ENCODE measurements around the gene IFI30.

- no peak for TF ChIP-seq CTCF (conservative IDR thresholded peaks at IDR 0.05; ENCODE audit: low read depth, low read length)
- TF ChIP-seq EZH2 (IDR thresholded peaks at IDR 0.05; ENCODE audit: borderline replicate concordance, low read depth, low read length, poor library complexity, severe bottlenecking): no peak
Observed at GRCh38 chr19:18226956-18227780, 53.6 kb downstream of the IFI30 start.
